IPS DF 4.7 (cell line): ENCODE data around the gene SLC3A2.
"Not testable (repeated sequence)": the region's sequence is repeated elsewhere in the genome, so short reads cannot be mapped to it uniquely, and the experiment has no call there.

Source experiments
- DNase-seq: peaks from one replicate; pipeline ENCODE4 v3.0.0-alpha.2; 2013; ENCODE audit warnings: low spot score; ENCODE audit errors: extremely low read depth

Gene SLC3A2

GRCh38 chr11:62926680-62927455, 46.2 kb downstream of the SLC3A2 start:
- no peak for DNase-seq

- DNase-seq: no peak
Measured at GRCh38 chr11:62928011-62928410, 47.3 kb downstream of the SLC3A2 start.

GRCh38 chr11:62930157-62930556, 49.5 kb downstream of the SLC3A2 start:
- DNase-seq: no peak

GRCh38 chr11:62930666-62931065, 50.0 kb downstream of the SLC3A2 start:
- DNase-seq: no peak

- no peak for DNase-seq
Measured at GRCh38 chr11:62931499-62932278, 51.0 kb downstream of the SLC3A2 start.

GRCh38 chr11:62933285-62933684, 52.6 kb downstream of the SLC3A2 start:
- DNase-seq: no peak

- no peak for DNase-seq
Measured at GRCh38 chr11:62933750-62934495, 53.2 kb downstream of the SLC3A2 start.

GRCh38 chr11:62934496-62934785, 53.7 kb downstream of the SLC3A2 start:
- DNase-seq: no peak

- DNase-seq: not testable (repeated sequence)
Measured at GRCh38 chr11:62937528-62937927, 56.8 kb downstream of the SLC3A2 start.
